Amniotic stem cell (primary cell): ENCODE measurements around the gene GALR2.

Source experiments
- DNase-seq: peaks from one replicate; lab custom pipeline; 2025; lab: John Stamatoyannopoulos, UW

GALR2 gene

DNA sequence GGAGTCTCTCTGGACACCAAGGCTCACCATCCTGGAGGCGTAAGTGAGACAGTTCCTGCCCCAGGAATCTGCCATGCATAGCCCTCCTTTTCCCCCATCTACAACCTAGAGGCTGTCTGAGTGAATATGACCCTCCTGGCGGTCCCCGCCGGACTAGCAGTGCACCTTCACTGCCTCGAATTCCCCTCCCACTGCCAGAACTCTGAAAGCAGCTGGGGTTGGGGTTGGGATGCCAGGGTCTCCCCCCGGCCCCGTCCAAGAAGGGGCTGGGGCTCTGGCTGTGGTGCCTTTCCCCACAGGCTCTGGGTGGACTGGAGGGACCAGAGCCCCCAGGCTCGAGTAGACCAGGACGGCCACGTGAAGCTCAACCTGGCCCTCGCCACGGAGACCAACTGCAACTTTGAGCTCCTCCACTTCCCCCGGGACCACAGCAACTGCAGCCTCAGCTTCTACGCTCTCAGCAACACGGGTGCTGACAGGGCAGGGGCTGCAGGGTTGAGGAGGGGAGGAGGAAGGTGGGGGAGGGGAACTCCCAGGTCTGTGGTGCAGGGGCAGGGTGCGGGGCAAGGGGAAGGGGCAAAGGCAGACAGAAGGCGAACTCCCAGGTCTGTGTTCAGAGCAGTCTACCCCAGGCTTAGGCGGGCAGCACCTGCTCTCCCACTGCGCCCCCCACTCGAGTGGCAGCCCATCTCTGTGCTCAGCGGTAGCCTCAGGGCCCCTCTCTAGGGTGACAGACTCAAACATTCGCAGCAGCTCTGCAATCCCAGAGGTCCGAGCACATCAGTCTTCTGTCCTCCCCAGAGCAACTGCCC lies 5.6 kb downstream of the GALR2 start:
- no peak for DNase-seq

DNA sequence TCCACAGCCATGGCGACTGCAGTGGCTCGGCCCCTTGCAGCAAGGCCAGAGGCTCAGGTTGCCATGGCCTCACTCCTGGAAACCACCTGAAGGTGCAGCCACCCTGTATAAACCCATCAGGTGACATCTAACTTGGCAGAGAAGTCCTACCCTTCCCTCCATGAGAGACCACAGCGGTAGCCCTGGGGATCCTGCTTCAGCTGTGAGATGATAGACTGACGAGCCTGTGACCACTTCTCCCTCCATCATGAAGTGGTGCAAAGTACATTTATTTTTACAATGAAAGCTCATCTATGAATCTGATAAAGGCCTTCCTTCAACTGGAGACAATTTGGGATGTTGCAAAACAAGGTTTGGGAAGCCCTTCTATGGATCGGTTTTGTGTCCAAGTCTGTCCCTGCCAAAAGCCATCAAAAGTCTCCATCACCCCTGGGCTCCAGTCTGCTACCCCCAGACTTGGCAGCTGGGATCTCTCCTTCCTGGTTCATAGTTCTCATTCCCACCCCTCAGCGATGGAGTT lies 6.2 kb downstream of the GALR2 start:
- no peak for DNase-seq

DNA sequence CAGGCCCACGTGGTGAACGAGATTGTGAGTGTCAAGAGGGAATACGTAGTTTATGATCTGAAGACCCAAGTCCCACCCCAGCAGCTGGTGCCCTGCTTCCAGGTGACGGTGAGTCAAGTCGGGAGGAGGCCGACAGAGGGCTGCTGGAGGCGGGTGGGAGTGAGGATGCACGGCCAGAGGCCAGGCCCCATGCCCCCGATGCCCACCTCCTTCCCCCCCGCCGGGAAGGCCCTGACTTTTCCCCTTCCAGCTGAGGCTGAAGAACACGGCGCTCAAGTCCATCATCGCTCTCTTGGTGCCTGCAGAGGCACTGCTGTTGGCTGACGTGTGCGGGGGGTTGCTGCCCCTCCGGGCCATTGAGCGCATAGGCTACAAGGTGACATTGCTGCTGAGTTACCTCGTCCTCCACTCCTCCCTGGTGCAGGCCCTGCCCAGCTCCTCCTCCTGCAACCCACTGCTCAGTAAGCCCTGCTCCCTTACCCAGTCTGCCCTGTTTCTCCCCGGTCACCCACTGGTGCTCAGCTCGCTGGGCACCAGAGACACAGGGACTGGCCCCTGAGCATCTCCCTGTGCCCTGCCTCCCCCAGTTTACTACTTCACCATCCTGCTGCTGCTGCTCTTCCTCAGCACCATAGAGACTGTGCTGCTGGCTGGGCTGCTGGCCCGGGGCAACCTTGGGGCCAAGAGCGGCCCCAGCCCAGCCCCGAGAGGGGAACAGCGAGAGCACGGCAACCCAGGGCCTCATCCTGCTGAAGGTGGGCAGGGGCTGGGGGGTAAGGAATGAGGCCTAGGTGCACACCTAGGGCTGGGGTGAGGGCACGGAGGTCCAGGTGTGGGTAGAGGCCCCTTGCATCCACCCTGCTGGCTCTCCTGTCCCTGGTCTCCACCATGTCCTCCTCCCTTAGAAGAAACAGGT lies 7.0 kb downstream of the GALR2 start:
- no peak for DNase-seq

DNA sequence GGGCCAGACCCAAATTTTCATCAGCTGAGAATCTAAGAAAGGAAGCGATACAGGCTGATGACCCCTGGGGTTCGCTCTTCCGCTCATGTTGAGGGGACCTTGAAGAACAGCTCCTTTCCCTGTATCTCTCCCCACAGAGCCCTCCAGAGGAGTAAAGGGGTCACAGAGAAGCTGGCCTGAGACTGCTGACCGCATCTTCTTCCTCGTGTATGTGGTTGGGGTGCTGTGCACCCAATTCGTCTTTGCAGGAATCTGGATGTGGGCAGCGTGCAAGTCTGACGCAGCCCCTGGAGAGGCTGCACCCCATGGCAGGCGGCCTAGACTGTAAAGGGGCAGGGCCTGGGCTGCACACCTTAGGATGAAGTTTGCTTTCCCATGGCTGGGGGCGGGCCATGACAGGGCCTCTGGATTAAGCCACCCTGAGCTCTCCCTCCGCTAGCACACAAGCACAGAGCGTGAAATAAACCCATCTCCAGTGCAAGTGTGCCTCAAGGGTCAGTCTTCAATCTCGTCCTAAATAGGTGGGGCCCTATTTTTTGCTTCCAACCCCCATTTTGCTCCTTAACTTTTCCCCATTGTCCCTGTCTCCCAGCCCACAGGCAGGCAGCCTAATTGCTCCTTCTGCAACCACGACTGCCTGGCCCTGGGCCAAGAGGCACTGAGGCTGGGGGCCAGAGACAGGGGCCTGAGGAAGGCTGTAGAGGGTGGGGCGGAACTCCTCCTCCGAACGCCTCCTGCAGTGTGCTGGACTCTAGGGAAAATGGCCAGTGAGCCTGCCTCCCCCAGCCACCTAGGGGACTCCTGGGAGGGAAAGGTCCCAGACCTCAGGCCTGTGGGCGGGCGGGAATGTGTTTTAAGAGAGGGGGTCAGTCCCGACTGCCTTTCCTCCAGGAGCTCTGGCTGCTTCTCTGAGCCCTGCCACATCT lies 8.0 kb downstream of the GALR2 start:
- no peak for DNase-seq

DNA sequence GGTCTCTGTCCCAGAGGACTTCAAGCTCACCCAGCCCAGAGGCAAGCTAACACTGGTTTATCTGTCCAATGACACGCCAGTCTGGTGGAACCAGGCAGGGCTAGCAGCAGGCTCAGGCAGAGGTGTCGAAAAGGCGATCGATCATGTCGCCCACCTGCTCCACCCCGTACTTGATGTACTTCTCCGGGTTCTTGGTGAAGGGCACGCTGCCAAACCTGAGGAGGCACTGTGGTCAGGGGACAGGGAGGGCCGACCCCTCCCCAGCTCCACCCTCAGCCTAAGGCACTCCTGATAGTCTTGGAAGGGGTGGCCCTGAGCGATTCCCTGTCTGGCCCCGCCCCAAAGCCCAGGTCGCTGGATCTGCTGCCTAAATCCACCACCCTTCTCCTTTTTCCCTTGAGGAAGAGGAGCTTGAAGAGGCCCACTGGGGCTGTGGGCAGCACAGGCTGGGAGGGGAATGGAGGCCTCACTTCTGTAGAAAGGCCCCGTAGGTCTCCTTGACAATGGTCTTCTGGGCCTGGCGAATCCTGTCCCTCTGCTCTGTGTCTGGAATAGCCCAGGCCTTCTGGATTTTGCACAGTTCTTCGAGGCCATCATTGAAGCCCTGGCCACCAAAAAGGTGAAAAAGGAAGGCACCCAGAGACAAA lies 9.1 kb downstream of the GALR2 start:
- no peak for DNase-seq

DNA sequence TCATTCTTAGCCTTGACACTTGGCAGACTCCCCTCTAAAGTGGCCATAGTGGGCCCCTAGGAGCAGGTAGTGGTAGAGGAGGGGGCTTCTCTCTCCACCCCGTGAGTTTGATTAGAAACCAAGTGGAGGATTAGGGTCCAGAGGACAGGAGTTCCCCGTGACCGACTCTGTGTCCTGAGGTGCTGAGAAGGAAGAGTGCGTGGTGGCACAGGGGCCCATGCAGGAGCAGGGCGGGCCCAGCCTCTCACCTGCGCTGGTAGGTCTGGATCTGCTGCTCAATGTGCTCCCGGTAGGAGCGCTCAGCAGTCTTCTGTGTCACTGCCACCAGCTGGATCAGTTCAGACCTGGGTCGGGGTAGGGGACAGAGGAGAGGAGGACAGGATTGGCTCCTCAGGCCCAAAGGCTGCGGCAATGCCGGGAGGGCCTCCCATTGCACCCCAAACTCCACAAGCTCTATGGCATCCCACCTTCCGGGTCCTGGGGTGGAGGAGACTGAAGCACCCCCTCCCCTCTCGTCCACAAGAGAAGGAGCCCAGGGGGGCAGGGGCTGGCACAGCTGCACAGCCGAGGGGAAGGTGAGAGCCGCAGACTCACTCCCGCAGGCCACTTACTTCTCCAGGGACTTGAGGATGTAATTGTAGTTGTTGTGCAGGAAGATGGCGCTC lies 10.6 kb downstream of the GALR2 start:
- no peak for DNase-seq

DNA sequence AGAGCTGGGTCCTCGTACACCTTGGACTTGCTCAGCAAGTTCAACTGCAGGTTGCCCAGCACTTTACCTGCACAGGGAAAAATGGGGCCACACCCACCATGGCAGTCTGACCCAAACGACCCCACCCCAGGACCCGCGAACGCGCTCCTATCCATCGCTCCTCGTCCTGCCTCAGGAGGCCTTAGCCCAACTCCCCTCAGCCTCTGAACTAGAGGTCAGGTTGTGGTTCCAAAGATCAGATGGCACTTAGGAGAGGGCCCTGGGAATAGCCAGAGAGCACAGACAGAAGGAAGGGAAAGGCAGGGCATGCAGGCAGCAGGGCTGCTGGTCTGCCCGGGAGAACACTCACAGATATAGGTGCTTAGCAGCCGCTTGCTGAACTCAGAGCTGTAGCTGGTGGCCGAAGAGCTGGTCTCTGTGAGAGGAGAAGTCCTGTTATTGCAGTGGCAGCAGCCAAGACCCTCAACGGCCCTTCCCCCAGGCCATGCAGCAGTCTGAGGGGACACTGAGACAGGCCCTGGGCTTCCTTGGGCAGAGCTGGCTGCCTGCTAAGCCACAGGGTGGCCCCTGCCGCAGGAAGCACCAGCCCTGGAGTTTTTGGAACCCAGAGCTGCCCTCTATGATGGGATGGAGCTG lies 11.3 kb downstream of the GALR2 start:
- DNase-seq, result no peak

DNA sequence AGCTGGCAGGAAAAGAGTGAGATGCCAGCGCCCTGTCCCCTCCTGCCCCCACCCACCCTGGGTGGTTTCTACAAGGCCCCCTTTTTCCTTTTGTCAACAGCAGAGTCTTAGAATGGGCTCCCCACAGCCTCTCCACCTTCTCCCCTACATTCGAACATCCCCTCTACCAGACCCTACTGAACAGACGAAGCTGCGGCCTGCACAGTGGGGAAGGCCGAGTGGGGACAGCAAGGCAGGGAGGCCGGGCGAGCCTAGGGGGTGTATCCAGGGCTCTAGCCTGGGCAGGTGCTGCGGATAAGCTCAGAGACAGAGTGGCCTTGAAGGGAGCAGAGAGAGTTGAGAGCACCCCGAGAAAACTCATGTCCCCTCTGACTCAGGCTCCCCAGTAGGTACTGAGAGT lies 11.8 kb downstream of the GALR2 start:
- no peak for DNase-seq

DNA sequence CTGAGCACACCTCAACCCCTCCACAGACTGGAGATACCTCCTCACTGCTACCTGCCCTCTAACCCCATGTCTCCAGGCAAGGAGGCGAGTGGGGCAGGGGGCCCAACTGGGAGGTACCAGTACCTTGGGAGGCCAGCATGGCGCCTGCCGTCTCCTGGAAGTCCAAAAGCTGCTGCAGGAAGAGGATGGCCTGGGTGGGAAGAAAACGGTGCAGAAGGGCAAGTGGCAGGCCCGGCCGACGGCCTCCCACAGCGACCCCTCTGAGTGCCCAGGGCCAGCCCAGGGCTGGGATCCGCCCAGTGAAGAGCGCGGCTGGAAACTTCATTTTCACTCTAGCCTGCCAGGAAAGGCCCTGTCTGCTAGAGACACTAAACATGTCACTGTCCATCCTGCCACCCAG lies 12.9 kb downstream of the GALR2 start:
- no peak for DNase-seq

DNA sequence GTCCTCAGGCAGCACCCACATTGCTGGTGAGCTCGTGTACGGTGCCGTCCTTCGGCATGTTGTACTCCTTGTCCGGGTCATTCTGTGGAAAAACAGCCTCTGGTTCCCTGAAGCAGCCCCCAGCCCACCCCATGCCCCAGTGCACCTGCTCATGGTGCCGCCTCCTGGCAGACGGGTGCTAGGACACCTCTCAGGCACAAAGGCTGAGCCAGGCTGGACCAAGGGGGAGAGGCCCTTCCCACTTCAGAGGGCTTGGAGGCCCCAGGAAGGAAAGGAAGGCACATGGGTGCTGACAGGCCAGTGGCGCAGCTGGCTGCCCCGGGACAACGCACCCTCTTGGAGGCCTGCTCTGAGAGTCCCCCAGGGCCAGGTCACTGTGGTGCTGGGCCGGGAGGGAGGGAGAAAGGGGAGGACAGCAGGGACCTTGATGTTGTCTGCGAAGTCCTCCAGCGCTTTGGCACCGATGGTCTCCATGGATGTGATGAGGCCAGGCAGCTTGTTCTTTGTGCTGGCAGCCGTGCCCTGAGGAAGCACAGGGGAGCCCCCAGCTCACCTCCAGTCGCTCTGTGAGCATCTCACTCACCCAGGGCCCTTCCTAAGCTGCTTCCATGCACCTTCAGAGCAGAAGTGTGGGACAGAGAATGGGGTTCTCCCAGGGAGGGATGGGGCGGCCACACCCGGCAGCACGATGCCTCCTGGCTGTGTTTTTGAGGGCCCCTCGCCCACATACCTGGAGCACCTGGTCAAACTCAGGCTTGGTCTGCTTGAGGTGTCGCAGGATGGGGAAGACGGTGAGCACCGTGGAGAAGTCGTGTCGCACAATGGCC lies 13.7 kb downstream of the GALR2 start:
- DNase-seq, result no peak

DNA sequence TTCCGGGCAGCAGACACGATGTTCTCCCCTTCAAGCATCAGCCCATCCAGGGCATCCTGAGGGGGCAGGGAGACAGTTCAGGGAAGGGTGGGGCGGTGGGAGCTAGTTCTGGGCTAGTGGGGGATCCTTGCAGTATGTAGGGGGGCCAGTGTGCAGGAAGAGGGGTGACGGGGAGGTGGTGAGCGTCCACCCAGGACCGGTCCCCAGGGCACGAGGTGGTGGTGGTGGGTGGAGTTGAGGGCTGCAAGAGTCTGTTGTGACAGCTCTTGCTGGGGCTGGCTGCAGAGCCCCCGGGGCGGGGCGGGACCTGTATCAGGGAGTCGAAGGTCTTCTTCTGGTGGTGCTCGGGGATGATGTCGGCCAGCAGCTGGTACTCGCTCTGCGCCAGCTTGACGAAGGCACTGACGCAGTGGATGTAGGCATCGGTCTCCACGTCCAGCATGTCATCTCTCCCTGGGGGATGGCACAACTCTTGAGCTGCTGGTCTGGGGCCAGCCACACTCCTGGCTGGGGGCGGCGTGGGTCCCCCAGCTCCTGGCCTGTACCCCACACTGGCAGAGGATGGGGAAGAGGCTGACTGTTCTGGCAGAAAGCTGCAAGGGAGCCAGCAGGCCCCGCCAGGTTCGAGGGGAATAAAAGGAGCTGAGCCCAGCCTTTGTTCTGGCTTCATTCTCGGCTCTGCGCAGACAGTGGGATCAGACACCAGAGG lies 14.4 kb downstream of the GALR2 start:
- no peak for DNase-seq

DNA sequence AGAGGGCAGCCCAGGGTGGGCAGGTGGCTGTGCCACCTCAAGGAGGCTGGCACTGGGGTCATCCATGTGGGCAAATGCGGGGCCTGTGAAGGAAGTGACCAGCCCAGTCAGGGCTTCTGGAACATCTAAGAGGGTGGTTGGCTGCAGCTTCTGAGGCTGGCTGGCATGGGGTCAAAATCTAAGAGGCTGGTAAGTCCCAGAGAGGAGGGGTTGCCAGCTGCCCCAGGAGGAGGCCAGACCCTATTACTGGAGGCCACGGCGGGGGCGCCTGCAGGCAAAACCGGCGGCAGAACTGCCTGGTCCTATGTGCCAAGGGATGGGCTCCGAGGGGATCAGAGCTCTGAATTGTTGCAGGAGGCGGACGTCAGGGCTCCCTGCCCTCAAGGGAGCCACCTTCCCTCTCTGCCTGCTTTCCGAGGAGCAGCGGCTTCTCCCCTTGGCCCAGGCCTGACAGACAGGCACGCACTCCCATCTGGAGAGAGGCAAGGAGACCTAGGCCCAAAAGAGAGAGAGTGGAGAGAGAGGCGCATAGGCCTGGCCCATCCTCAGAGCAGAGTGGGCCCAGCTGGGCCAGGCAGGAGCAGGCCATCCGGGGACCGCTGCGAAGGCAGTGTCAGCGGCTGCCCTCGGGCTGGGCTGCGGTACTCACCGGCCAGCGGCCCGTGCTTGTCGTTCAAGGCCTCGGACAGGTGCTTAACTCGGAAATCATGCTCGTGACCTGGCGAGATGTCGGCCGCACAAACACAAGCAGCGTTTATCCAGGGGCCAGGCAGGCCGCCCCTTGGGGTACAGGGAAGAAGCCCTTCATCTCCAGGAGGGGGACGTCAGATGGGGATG lies 15.3 kb downstream of the GALR2 start:
- DNase-seq, result no peak

DNA sequence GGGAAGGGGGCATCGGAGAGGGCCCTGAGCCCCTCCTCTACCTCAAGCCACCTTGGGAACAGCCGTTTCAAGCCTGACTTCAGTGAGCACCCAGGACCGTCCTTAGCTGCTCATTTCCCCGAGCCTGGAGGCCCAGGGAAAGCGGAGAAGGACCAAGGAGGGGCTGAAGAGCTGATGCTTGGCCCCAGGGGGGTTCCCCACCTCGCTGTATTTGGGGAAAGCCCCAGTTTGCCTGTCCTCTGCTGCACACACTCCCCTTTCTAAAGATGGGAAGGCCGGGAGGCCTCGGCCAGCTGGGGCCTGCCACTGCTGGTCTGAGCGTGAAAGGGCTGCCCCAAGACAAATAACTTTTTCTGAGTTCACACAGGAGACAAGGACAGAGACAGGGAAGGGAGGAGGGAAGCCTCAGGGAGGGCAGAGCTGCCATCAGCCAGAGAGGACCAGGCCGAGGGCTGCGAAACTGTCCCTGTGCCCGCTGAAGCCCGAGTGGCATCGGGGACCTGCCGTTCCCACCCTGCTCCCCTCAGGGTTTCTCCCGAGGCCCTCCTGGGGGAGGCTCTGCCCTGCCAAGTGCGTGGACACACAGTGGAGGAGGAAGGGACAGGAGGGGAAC lies 16.0 kb downstream of the GALR2 start:
- no peak for DNase-seq

DNA sequence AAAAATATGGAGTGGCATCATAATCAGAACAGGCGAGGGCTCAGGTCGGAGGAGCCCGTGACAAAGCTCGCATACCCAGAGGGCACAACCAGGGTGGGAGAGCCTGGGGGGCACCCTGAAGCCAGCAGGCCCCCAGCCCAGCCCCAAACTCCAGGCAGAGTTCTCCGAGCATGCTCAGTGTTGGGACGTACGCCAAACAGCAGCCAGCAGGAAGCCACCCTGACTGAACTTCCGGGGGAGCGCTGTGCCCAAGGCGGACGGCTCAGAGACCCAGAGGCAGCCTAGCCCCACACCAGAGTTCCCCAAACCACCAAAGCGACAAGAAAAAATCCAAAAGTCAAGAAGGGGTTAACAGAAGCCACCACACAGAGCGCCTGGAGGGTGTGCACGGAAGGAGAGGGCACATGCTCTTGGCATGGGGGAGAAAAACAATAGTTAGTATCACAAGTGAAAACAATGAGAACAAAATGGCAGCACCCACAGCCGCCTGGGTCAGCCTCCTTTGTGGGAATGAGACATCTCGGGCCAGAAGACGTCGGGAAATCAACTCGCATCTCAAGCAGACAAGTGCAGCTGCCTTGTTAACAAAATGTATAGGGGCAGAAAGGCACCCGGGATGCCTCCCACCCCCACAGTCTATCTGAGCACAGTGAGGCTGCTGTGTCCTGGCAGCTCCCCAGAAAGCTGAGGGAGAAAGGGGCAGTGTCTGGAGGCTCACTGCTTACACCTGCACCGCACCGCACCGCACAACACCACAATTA lies 17.1 kb downstream of the GALR2 start:
- no peak for DNase-seq

DNA sequence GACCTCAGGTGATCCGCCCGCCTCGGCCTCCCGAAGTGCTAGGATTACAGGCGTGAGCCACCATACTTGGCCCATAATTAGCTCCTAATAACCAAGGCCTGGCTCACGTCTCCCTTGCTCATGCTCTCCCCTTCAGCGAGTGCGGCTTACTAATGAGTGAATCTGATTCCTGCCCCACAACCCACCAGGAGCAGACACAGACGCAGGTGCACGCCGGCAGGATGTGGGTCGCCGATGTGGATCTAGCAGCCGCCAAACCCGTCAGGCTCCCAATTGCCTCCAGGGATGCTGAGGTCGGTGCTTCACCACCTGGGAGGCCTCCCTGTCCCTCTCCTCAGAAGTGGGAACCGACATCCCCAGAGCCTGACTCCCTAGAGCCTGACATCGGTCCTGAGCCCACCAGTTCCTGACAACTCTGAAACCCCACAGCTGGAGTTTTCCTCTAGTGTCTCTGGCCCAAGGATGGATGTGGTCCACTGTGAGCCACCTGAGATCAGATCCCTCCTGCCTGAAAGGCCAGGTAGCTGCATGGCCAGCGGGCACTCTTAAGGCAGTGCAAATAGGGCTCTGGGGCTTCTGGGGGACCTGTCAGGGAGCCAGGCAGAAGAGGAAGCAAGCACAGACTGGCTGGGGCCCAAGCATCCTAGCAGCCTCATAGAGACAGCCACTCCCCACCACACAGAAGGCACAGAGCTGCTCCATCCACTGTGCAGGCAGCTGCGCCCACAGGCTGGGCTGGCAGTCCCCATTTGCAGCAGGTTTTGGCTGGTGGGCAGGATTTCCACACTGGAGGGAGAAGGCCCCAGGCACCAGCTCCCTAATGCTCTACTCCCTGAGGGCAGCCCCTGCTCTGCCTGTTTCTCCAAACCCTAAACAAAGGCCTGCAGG lies 18.2 kb downstream of the GALR2 start:
- DNase-seq, result no peak

DNA sequence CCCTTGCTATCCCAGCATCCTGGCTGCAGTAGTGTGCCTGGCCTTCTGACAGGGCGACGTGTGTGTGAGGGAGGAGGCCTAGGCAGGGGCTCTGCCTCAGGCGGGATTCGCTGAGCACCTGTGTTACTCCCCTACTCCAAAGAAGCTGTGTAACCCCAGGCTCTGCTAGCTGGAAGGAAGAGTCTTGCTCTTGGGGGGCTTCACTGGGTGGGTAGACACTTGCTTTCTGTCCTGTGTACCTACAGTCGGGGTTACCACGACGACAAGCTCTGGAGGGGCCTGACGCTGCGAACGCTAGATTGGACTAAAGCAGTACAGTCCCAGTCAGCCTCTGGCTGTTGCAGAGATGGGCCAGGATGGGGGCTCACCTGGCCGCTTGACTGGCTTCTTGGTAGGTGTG lies 19.5 kb downstream of the GALR2 start:
- no peak for DNase-seq
